GM19238 (cell line): ENCODE results near the gene MAGEC2.

Experiments
- DNase-seq: peaks from one replicate; pipeline ENCODE4 v3.0.0; 2011; ENCODE audit warnings: low spot score; ENCODE audit not compliant: insufficient read length

The MAGEC2 gene

DNA sequence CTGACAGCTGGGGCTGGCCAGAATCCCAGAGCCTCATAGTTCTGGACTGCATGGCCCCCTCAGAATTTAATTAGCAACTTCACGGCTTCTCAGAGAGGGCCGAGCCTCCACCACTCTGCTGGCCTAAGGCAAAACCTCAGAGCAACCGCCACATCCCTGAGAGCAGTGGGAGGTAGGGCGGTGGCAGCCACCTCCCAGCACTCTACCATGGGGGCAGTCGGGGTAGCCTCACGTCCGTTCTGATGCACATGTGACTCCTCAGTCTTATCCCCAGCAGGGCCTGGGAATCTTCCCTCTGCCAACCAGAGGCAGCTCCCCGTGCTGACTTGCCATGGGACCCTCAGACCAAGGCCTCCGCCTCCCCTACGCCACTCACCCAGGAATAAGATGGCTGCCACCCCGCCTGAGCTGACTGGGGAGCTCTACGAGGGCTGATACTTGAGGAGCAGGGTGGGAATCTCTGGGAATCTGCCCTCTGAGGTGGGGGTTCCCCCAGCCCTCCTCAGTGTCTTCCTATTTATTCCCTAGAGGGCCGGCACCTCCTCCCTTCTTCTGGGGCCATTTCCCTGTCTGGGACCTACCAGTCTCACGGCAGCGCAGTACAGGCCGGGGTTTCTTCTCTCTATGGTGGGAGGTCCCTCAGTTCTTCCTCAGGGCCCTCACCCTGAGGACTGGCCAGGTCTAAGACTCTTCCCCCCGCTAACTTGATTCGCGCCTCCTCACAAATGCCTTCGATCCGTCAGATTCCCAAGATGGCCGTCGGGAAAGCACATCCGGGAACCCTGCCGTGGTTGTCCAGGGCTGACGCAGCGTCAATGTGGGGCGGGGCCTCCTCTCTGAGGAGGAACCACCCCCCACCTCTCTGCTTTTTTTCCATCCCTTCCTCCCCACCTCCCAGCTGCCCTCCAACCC lies at the start of gene MAGEC2:
TSS of gene MAGEC2 (minus strand) at position 769 of the 912 bp plus-strand sequence. CDS start 1,303 bp downstream, outside the sequence.
- DNase-seq = no peak

DNA sequence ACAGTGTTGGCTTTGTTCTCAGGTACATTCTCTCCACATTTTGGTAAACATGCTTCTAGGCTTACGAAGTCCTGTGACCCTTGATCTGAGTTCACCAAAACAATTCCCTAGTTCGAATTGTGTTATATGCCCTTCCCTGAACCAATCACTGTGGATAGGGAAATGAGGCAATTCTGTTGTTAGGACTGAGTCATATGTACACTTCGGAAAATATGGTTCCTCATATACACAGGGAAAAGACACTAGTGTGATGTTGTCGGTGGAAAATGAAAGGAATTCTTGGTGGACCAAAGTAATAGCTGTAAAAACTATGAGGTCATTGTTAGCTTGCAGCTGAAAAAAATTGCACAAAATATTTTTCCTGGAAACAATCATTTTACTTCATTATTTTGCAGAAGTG lies 46.6 kb upstream of the MAGEC2 start:
- no peak for DNase-seq

GRCh38 chrX:142251202-142251601 lies 46.1 kb upstream of the MAGEC2 start:
- DNase-seq = no peak

DNA sequence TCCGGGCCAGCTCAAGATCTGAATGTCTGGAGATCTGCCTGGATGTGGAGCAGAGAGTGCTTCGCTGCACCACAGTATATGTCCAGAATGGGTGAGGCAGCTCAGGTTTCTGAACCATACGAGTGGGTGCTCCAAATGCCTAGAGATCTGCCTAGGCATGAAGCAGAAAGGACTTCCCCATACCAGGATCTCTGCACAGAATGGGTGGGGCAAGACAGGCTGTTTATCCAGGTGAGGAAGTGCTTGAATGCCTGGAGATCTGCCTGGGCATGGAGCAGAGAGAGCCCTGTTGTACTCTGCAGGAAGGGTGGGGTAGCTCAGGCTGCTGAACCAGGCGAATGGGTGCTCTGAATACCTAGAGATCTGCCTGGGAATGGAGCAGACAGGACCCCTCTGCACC lies 45.4 kb upstream of the MAGEC2 start:
- DNase-seq = no peak

DNA sequence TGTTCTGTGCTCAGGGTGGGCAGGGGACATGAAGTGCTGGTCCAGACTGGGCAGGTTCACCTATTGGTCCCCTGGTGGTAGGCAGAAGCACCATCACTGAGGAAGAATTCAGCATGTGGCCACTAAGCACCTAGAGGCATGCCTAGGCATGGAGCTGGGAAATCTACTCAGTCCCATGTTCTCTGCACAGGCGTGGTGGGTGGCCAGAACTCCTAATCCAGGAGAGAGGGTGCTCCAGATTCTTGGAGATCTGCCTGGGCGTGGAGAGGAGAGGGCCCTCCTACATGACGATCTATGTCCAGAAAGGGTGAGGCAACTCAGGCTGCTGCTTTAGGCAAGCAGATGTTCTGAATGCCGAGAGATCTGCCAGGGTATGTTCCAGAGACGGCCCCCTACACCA lies 44.6 kb upstream of the MAGEC2 start:
- no peak for DNase-seq

- no peak for DNase-seq
Measured at GRCh38 chrX:142244568-142244967, 39.5 kb upstream of the MAGEC2 start.

DNA sequence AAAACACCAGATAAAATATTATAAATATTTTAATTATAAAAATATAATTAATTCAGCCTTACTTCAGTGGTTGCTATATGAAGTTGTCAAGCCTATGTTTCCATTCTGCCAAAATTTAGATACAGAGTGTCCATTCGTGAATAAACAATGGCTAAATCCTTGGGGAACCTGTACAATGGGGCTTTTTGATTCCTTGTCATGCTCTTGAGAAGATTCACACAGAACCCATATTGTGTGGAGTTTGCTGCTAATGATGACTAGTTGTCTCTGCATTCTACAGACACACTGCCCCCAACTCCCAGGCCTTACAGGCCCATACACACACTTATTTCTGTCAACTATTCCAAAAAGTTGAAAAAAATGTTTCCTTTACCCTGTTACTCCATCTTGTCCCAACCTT lies 33.4 kb upstream of the MAGEC2 start:
- no peak for DNase-seq

GRCh38 chrX:142233400-142233799 lies 28.3 kb upstream of the MAGEC2 start:
- no peak for DNase-seq

DNA sequence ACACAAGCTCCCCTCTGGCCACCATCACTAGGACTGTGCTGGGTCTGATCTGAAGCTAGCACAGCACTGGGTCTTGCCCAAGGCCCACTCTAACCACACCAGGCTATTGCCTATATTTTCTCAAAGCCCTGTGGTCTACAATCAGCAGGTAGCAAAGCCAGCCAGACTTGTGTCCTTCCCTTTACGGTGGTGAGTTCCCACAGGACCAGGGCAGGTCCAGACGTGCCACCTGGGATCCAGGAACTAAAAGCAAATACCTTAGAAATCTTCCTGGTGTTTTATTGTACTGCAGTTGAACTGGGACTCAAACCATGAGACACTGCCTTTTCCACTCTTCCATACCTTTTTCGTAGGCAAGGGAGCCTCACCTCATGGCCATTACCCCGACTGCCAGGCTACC lies 9.0 kb upstream of the MAGEC2 start:
- no peak for DNase-seq

DNA sequence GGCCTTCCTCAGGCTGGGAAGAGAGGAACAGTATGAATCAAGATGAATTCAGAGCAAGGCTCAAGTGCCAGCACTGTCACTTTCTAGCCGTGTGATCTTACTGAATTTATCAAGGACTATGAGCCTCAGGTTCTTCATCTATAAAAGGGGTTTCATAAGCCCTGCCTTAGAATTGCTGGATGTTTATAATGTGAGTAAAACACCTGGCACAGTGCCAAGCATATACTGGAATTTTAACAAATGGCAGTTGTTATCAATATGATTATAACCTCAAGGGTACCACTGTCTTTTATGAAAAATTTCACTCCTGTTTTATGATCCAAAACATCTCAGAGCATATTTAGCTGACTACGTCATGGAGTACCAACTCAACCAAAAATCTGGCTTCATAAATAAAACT lies 4.0 kb downstream of the MAGEC2 start:
- no peak for DNase-seq

GRCh38 chrX:142186103-142186502 lies 19.0 kb downstream of the MAGEC2 start:
- DNase-seq = no peak

DNA sequence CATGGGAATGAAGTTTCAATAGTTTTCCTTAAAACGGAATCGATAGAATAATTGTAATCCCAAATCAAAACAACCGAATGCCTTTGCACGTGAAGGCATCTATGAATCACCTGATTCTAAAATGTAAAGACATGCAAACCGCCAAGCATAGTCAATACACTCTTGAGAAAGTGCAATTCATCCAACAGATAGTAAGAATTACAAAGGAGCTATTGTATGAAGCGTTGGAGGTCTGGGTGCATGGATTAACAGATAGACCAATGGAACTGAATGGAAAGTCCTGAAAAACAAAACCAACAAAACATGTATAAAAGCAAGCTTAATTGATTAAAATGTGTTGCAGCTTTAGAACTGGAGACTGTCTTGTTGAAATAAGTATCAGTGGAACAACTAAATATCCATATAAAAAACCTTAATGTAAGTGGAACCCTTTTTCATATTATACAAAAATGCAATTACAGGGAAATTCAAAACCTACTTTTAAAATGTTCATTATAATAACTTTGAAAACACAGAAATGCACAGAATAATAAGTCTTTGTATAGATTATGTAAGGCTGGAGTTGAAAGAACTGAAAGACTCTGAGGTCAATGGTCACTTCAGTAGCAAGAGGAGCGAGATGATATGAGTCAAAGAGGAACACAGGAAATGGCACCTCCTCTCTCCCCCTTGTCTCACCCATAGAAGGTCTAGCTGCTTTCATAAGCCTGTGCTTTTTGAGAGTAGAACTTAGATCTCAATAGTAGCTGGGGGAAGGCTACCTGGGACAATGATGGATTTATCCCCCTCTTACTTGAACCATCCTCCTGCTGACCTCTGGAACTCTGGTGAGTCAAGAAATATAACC lies 20.1 kb downstream of the MAGEC2 start:
- DNase-seq = no peak

- DNase-seq = no peak
Measured at GRCh38 chrX:142156567-142156966, 48.5 kb downstream of the MAGEC2 start.
